ENCODE data around the gene SH3BP2.

The SH3BP2 gene

DNA sequence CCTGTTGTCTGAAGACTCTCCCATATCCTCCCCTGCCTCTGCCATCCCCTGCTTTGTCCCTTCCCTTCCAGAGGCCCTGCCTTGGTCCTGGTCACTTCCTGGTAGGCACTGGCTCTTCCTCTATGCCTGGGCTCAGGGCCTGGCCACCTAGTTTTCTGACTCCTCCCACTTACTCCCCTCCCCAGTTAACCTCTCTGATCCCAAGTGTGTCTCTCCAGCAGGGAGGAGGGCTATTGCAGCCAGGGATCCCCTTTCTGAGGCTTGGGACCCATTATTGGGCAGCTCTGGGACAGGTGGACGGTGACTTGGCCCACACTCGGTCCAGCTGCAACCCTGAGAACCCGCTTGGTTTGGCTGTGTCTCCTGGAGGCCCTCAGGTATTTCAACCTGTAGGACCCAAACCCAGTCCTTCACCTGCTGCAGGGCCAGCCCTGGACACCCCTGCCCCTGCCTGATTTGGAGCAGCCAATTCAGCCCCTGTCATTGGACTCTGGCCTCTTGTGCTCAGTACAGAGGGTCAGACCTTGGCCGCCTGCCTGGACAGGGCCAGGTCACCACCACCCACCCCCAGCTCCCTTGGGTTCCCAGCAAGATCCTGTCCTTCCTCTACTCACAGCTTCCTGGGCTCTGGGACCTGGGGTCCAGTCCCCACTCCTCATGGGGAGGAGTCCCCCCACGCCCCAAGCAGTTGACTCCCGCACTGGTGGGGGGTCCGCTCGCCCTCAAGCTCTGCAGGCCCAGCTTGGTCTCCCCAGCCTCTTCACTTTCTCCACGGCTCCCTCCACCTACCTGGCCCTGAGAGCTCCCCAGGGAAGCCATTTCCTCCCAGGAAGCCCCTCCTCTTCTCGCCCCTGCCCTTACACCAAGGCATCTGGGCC, 1.1 kb upstream of the SH3BP2 start:
- DNase-seq: no peak

DNA sequence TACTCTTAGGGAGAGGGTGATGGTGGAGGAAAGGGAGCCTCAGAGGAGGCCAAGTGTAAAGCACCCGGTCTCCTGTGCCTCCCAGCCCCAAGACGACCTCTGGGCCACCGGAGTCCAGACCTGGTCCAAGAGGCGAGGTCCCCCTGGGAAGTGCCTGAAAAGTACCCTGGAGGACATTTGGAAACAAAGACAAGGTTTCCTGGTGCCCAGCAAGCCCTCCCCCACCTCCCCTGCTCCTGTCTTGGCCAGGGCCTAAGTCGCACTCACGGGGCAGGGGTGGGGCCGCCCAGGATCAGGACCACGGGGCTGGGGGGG, 532 bp upstream of the SH3BP2 start:
- no peak for DNase-seq

- no peak for DNase-seq
These were observed 951 bp downstream of the SH3BP2 start for GRCh38 chr4:2793586-2794485.

GRCh38 chr4:2794486-2795299, 1.8 kb downstream of the SH3BP2 start:
- no peak for DNase-seq

DNA sequence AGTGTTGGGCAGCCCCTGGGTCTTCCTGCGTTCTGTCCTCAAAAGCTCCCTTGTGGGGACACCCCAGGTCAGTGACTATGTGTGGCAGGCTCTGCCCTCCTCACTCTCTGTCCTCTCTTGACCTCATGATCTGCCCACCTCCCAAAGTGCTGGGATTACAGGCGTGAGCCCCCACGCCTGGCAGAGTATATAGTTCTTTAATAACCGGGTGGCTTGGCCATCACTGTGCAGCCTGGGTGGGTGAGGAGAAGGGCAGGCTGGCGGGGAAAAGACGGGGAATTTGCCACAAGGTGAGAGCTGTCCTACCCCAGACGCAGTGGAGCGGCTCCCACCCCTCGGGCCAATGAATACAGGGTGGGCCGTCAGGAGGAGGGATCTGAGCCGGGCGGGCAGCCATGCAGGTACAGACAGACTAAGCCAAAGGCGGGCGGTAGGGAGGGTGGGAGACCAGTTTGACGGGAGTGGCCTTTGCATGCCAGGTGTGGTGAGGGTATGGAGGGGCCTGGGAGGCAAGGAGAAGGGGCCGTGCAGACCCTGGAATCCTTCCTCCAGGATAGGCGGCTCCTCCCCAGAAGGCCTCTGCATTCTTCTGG, 2.5 kb downstream of the SH3BP2 start:
- DNase-seq: no peak

DNA sequence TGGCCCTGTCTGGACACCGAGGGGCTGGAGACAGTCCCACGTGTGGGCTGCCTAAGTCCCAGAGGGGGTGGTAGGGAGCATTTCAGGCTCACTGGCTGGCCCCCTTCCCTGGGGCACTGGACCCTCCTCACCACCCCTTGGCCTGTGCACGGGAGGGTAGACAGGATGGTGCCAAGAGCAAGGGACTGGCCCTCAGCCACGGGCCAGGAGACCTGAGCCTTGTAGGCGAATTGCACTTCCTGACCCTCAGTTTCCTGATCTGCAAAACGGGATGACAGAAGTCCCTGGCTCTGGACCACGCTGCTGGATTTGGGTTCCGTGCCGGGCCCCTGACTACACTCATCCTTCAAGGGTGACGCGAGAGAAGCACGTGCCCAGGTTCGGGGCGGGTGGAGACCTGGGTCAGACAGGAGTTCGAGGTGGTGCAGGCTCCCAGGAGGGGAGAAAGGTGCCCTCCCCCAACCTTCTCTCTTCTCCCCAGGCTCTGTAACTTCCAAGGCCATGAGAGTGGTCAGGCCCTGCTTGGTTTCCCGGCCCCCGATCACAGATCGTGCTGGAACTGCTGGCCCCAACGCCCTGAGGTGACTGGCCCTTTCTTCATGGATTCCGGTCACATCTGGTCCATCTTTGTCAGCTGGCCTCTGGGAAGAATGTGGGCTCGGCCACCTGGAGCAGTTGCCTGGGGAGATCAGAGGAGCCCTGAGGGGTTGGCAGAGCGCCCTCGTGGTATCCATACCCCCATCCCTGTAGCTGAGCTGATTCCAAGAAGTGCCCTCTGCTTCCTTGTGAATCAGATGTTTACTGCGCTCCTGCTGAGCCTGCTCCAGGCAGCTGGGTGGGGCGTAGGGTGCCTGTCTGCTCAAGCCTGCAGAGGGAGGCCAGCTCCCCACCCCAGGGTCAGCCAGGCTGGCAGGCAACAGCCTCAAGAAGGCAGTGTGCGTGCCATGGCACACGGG, 3.3 kb downstream of the SH3BP2 start:
- DNase-seq: no peak

GRCh38 chr4:2796849-2797544, 4.1 kb downstream of the SH3BP2 start:
- no peak for DNase-seq

- no peak for DNase-seq
These were observed 4.8 kb downstream of the SH3BP2 start for GRCh38 chr4:2797545-2798305.

DNA sequence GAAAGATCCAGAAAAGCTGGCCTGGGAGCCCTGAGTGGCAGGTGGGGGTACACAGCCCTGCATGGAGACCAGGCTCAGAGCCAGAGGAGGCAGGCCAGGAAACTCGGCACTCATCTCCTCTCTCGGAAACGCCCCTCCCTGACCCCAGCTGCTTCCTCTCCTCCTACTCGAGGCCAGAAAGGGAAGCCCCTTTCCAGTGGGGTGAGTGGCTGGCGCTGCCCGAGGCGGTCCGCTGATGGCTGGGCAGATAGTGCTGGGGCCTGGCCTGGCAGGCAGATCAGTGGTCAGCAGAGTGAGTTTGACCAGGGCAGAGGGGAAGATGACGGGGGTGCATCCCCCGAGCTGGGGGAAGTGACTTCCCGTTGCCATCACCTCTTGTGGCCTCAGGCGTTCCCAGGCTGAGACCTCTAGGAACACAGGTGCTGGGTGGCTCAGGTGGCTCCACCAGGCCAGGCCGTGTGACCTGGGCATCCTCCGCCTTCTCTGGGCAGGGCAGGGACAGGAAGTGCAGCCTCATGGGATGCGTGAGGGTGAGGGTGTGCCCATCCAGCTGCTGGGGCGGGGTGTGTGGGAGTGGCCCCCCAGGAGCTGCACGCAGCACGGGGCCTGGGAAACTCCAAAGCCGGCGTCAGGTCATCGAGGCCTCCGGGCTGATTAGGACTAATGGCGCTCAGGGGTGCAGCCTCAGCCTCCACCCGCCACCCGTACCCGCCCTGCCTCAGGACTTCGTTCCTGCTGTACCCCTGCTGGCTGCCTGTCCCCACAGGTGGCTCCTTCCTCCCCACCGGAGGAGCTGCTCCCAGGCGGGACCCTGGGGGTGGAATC, 5.7 kb downstream of the SH3BP2 start:
- DNase-seq: no peak

GRCh38 chr4:2799224-2799911, 6.5 kb downstream of the SH3BP2 start:
- no peak for DNase-seq

GRCh38 chr4:2799971-2800690, 7.2 kb downstream of the SH3BP2 start:
- DNase-seq: no peak

- DNase-seq: no peak
These were observed 8.1 kb downstream of the SH3BP2 start for GRCh38 chr4:2800691-2801596.

GRCh38 chr4:2802618-2803531, 10.0 kb downstream of the SH3BP2 start:
- no peak for DNase-seq

DNA sequence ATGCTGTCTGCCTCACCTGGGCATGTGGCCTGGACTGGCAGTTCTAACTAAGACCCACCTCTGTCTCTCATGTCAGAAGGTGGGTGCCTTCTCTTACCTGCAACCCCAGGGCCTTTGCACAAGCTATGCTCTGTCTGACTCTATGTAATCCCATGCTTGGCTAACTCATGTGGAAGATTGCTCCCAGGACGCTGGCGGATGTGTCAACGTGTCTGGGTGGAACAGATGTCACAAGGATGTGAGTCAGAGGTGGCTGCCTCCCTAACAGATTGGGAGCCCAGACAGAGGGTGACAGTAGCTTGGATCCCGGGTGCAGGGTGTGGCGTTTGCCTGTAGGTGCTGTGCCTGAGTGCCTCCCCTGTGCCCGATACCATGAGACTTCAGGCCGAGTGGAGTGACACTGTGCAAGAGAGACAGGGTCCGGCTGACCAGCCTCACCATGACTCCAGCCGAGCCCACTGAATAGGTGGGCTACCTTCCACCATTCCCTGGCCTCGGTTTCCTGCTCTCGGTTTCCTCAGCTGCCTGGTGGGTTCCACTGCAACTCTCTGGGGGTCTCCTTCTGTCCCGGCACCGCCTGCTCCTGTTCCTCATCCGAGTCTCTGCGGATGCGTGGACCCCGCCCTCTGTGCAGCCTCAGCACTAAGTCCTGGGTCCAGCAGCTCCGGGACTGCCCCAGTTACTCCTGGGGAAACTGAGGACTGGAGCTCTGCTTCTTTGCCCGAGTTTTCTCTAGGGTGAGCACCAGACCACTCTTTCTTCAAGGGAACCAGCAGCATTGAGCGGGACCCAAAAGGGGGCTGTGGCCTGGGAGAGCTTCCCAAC, 11.0 kb downstream of the SH3BP2 start:
- DNase-seq: no peak

All from NCI-H446 treated with DMSO at 0.1 percent for 48 hours (cell line).